Activated CD8-positive, alpha-beta memory T cell treated with anti-CD3 and anti-CD28 coated beads, Interleukin-2, amount 50 U/mL, for 1 hour (primary cell): ENCODE data around the gene SLC9C2.
A peak's percentile ranks its signal among the peaks of the same experiment; 100 is the strongest.
"Not testable (repeated sequence)": the region's sequence is repeated elsewhere in the genome, so short reads cannot be mapped to it uniquely, and the experiment has no call there.

ENCODE experiments used
- DNase-seq: peaks from one replicate; pipeline ENCODE4 v3.0.0-alpha.2; 2020; ENCODE audit errors: extremely low read depth

Gene SLC9C2

GRCh38 chr1:173481195-173481772 is 121.6 kb downstream of the SLC9C2 start:
- no peak for DNase-seq

- no peak for DNase-seq
These were observed 123.2 kb downstream of the SLC9C2 start for GRCh38 chr1:173479649-173480048.

GRCh38 chr1:173478094-173478674 is 124.7 kb downstream of the SLC9C2 start:
- DNase-seq: no peak

- DNase-seq: peak; percentile 77
These were observed 125.4 kb downstream of the SLC9C2 start, which contains the start of gene PRDX6 for GRCh38 chr1:173477286-173478093. PRDX6 (plus strand) TSS chr1:173477335; CDS start chr1:173477398, 63 bp downstream.

GRCh38 chr1:173476665-173477285 is 126.1 kb downstream of the SLC9C2 start:
- peak; percentile 33 for DNase-seq

- no peak for DNase-seq
These were observed 126.6 kb downstream of the SLC9C2 start for GRCh38 chr1:173476197-173476664.

GRCh38 chr1:173475564-173476196 is 127.2 kb downstream of the SLC9C2 start:
- no peak for DNase-seq

GRCh38 chr1:173474780-173475421 is 128.0 kb downstream of the SLC9C2 start:
- DNase-seq: not testable (repeated sequence)

- no peak for DNase-seq
These were observed 128.6 kb downstream of the SLC9C2 start for GRCh38 chr1:173474097-173474779.

GRCh38 chr1:173473599-173474011 is 129.3 kb downstream of the SLC9C2 start:
- DNase-seq: no peak

- DNase-seq: no peak
These were observed 132.3 kb downstream of the SLC9C2 start for GRCh38 chr1:173470608-173471007.

- DNase-seq: no peak
These were observed 133.2 kb downstream of the SLC9C2 start for GRCh38 chr1:173469656-173470055.

GRCh38 chr1:173467426-173467825 is 135.4 kb downstream of the SLC9C2 start:
- DNase-seq: no peak

GRCh38 chr1:173464185-173464584 is 138.7 kb downstream of the SLC9C2 start:
- DNase-seq: not testable (repeated sequence)

GRCh38 chr1:173462666-173463065 is 140.2 kb downstream of the SLC9C2 start:
- DNase-seq: not testable (repeated sequence)

GRCh38 chr1:173459885-173460284 is 143.0 kb downstream of the SLC9C2 start:
- no peak for DNase-seq

GRCh38 chr1:173454966-173455524 is 147.8 kb downstream of the SLC9C2 start:
- DNase-seq: no peak

GRCh38 chr1:173453982-173454381 is 148.9 kb downstream of the SLC9C2 start:
- DNase-seq: no peak

GRCh38 chr1:173451981-173452380 is 150.9 kb downstream of the SLC9C2 start:
- DNase-seq: no peak
